Measurements from ENCODE around the gene ZNF280B.
A peak's percentile ranks its signal among the peaks of the same experiment; 100 is the strongest.
"Not testable (repeated sequence)": the region's sequence is repeated elsewhere in the genome, so short reads cannot be mapped to it uniquely, and the experiment has no call there.

The ZNF280B gene

GRCh38 chr22:22506736-22507135 lies 1.8 kb downstream of the ZNF280B start:
- no peak for DNase-seq

GRCh38 chr22:22498267-22498666 lies 10.3 kb downstream of the ZNF280B start:
- DNase-seq: no peak

DNA sequence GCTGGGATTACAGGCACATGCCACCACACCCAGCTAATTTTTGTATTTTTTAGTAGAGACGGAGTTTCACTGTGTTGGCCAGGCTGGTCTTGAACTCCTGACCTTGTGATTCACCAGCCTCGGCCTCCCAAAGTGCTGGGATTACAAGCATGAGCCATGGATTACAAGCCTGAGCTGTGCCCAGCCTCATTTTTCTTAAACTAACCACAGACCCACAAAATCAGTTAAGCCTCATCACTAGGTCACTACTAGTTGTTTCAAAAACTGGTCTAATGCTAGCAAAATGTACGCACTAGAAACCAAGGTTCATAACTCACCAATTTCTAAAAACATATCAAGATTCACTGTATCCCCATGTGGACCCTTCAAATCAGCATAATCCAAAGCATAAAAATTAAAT lies 17.0 kb downstream of the ZNF280B start:
- DNase-seq: not testable (repeated sequence)

DNA sequence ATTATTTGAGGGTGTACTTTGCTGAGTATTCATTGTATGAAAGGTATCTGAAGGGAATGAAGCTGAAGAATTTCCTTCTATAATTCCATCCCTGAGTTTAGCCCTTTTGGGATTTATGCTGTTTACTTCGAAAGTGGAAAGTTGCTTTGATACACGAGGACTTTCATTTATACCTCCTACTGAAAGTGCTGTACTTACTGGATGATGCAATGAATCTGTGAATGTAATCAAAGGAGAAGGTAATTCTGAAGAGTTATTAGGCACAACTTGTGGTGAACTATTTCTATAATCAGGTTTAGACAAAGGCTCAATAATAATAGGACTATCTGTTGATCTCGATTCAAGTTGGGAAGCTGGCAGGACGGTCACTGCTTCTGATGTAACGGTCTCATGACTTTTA lies 19.8 kb downstream of the ZNF280B start:
- no peak for DNase-seq

DNA sequence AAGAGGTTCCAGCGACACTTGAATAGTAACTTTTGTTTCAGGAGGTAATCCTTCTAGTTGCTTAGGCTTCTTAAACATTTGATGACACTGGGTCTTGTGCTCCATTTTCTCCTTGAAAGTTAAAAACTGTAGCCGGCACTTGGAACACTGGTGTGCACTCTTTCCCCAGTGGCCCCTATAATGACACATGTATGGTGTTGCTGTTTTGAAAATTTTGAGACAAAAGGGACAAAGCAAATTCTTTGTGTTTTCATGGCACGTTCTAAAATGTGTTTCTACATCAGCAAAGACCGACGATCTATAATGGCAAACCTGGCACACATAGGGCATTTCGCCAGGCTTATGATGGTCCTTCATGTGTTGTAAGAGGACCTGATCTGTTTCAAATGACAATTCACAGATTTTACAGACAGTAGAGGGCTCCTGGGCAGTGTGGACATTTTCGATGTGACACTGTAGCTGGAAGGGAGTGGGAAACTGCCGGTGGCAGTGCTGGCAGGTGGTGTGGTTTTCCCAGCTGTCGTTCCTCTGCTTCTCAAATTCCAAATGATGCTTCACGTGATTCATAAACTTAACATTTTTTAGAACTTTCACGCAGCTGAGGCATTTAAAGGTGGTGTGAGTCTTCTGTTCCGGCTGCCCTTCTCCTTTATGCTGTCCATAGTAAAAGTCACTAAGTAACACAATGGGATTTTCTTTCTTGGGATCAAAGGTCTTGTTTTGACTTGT lies 20.5 kb downstream of the ZNF280B start:
- DNase-seq: no peak

DNA sequence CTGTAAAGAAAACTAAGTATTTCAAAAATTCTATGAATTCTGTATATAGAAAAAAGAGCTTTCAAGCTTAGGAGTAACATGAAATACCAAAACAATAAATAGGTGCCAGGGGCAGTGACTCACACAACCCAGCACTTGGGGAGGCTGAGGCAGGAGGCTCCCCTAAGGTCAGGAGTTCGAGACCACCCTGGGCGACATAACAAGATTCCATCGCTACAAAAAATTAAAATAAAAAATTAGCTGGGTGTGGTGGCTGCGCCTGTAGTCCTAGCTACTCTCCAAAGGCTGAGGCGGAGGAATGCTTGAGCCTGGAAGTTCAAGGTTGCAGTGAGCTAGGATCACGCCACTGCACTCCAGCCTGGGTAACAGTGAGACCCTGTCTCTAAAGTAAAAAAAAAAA lies 21.5 kb downstream of the ZNF280B start:
- DNase-seq: no peak

DNA sequence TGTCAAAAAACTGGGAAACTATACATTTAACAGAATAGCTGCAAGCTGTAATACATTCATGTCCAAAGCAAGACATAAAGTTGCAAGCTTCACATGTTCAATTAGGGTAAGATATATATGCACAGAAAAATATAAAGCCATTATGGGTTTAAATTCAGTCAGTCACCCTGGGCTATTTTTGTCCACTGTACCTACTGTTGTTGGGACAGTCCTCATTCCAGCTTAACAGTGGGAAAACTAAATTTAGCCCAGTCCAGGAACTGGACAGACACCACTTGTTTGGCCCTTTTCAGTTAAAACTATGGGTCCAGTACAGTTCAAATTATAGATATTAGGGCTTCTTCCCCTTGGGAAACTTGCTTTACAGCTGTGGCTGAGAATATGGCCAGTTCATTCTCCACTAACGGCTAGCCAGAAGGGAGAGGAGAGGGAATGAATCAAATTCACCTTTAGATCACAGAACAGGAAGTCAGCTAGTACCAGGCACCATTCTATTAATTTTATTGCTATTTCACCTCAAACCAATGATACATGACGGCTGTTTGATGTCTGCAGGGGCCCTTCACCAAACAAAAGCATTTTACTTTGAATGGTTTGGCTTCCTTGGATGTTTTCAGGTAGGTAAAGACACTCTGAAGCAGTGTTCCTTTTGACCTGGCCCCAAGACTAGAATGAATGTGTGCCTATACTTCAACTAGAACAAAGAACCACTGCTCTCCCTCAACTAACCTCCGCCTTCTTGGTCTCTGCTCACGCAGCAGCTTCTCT lies 22.2 kb downstream of the ZNF280B start:
- DNase-seq: no peak

- no peak for DNase-seq
Observed at GRCh38 chr22:22485524-22485923, 23.0 kb downstream of the ZNF280B start.

- DNase-seq: no peak
Observed at GRCh38 chr22:22484023-22484422, 24.5 kb downstream of the ZNF280B start.

DNA sequence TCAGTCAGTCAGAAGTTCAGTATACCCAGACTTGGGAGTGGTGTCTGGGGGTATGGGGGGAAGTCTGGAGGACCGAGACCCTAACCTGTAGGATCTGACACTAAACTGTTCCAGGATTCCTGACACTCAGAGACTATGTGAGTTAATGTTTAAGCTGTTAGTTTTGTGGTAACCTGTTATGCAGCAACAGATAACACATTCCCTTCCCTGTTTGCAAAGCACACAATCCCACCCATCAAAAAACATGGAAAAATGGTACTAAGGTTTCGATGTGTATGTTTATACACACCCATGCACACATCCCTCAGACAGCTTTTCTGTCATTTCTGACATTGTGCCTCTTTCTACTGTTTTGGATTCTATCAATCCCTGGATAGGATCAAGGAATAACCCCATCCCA lies 27.6 kb downstream of the ZNF280B start:
- DNase-seq: no peak

GRCh38 chr22:22479999-22480532 lies 28.5 kb downstream of the ZNF280B start:
- DNase-seq: no peak

- no peak for DNase-seq
Observed at GRCh38 chr22:22479116-22479515, 29.4 kb downstream of the ZNF280B start.

DNA sequence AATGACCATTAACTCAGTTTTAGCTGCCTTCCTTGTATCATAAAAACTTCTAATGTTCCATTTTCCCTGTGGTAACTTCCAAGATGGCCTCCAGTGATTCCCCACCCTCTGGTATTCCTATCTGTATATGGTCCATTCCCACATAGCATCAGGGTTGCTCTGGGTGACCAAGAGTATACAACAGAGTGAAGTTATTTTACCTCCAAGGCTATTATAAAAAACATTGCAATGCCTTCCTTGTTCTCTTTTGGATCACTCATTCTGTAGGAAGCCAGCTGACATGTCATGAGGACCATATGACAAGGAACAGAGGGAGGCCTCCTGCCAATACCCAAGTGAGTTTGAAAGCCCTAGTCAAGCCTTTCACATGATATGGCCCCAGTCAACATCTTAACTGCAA lies 30.1 kb downstream of the ZNF280B start:
- DNase-seq: no peak

DNA sequence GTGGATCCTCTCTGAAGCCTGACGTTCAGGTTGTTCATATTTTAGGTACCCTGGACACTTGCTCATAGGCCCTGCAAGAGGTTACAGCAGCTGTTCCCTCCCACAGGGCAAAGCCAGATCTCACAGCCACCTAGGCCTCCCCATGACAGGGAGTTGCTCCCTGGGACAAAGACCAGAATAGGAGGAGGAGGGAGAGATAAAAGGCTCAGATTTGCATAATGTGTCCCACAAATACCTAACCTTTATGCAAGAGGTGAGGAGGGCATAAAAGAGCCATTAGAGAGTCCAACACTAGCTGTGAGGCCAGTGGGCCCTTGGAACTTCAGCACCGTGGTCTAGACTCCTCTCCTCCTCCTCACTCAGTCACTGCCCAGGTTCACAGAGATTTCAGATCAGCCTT lies 33.8 kb downstream of the ZNF280B start:
- DNase-seq: no peak

DNA sequence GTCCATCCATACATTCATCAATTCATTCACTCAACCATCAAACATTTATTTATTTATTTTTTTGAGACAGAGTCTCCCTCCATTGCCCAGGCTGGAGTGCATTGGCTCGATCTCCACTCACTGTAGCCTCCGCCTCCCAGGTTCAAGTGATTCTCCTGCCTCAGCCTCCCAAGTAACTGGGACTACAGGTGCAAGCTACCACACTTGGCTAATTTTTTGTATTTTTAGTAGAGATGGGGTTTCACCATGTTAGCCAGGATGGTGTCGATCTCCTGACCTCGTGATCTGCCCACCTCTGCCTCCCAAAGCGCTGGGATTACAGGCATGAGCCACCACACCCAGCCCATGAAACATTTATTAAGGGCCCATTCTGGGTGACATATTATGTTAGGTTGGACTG lies 37.4 kb downstream of the ZNF280B start:
- not testable (repeated sequence) for DNase-seq

DNA sequence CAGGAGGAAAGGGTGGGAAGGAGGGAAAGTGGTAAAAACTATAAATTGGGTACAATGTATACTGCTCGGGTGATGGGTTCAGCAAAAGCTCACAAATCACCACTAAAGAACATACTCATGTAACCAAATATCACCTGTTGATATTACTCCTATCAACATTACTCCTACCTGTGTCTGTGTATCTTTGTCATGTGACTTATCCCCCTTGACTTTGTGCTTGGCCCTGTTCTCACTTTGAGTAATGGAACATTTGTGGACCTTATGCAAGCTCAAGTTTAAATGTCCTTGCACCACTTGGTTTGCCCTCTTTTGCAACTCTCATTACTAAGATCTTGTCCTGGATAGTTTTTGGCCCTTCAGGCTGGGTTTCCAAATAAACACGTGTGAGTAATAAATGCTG lies 39.0 kb downstream of the ZNF280B start:
- no peak for DNase-seq

DNA sequence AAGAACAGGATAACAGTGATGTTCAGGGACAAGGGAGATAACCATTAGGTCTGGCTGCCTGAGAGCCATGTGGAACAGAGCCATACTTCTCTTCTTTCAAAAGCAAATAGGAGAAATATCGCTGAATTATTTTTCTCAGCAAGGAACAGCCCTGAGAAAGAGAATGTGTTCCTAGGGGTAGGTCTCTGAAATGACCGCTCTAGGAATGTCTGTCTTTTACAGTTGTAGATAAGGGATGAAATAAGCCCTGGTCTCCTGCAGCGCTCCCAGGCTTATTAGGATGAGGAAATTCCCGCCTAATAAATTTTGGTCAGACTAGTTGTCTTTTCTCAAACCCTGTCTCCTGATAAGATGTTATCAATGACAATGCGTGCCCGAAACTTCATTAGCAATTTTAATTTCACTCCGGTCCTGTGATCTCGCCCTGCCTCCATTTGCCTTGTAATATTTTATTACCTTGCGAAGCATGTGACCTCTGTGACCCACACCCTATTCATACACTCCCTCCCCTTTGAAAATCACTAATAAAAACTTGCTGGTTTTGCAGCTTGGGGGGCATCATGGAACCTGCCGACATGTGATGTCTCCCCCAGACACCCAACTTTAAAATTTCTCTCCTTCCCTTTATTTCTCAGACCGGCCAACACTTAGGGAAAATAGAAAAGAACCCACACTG lies 39.6 kb downstream of the ZNF280B start:
- DNase-seq: not testable (repeated sequence)

DNA sequence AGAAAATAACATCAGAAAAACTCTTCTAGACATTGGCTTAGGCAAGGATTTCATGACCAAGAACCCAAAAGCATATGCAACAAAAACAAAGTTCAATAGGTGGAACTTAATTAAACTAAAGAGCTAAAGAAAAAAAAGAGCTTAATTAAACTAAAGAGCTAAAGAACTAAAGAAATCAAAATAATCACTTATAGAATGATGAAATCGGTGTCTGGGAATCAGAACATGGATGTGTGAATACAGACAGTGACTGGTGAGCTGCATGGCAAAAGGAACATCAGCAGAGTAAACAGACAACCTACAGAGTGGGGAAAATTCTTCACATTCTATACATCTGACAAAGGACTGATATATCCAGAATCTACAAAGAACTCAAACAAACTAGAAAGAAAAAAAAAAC lies 41.4 kb downstream of the ZNF280B start:
- no peak for DNase-seq

- no peak for DNase-seq
Observed at GRCh38 chr22:22465782-22466181, 42.8 kb downstream of the ZNF280B start.

GRCh38 chr22:22465094-22465602 lies 43.4 kb downstream of the ZNF280B start:
- DNase-seq: no peak

DNA sequence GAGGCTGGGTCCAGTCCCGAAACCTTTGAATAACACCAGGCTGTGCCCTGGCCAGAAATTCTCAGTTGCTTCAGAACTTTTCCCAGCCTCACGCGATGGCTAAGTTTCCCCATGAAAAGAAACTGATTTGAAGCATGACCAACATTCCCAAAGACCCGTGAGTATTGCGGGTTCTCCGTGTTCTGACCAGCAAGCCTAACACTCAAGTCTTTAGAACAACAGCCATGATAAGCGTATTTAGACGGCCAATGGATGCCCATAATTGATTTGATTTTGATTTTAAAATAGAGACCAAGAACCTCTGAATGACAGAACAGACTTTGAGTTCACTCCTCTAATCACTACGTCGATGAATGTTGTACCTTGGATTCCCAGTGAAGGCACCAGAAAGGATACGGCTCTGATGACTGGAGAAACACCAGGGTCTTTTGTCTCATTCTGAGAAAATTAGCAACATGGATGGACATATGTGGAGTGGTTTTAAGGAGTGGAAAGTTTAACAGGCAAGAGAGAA lies 43.9 kb downstream of the ZNF280B start:
- no peak for DNase-seq

DNA sequence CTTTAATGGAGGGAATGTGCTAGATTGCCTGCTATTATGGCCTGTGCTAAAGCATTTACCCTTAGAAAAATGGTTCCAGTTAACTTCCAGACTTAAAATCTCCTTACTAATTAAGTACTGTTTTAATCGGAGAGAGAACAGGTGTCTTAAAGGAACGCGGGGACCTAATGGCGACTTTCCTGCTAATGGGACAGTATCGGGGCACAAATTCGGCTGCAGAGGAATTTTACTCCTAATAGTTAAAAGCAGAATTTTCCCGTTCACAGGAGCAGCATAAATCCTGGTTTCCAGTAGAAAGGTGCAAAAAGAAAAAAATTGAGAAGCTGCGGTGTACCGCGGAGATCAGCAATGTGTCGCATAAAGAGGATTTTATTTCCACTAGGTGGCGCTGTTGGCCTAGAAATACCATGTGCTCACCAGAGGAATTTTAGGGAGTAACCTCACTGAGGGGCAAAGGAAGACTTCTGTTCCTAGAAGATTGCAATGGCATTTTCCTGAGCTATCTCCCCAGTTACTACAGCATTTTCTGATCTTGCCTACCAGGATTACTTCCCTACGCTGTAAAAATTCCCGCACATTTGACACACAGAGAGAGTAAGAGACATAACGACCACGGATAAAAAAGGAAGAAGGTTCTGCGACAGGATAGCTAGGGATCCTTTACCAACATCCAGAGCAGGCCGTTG lies 44.5 kb downstream of the ZNF280B start:
- DNase-seq: peak; percentile 37 to 45

Data from AML-193 (cell line).